Measurements from ENCODE around the gene C11orf52. TPM values are rescaled to one million over a fixed set of nuclear protein-coding genes. Genes with fewer than 3 reads are reported as not detected.

The C11orf52 gene
- total RNA-seq, 1 experiment from 2014 or later: not detected

DNA sequence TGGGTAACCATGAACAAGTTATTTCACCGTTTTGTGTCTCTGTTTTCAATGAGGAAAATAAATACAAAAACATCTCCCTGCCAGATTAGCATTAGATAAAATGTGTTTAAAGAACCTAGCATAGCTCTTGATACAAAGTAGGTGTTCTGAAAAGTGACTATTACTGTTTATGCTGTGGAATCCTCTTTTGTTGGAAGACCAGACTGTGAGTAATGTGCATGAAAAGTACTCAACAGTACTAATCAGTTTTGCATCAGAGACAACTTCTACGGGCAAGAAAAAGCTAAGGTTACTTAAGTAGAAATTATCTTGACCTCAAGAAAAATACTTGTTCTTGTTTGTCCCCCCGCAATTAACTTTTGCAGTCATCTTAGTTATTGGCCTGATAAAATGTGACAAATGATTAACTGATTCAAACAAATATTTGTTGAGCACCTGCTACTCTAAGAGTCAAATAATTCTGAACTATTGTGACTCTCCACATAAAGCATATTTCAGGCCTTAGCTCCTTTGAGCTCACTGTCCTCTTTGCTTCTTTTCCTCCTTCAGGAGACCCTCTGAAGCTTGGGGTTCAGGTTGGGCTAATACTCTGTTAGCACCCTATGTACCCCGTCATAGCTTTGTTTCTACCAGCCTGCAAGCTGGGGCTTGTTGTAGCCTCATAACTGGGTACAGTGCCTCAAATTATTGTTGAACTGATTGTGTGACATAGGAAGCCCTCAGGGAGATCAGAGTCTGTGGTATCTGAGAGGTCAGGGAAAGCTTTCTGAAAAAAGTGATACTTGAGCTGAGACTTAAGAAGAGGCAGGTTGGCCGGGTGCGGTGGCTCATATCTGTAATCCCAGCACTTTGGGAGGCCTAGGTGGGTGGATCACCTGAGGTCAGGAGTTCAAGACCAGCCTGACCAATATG, 42.9 kb downstream of the C11orf52 start:
- Histone ChIP-seq H2AFZ (ENCODE audit: low read length) (no peak overlapping the region), H3K27me3 (ENCODE audit: low read length) (no peaks in the 10 kb centered on the region), H3K4me3 (ENCODE audit: low read length) (no peak overlapping the region), H3K27ac (ENCODE audit: low read length) (no peak overlapping the region), H3K4me2 (ENCODE audit: low read depth, low read length, poor library complexity, severe bottlenecking) (no peak overlapping the region), H3K9ac (ENCODE audit: low read length) (no peak overlapping the region), H4K20me1 (ENCODE audit: insufficient read depth, low read depth, low read length) (no peaks in the 10 kb centered on the region), H3K79me2 (ENCODE audit: low read length) (no peaks in the 10 kb centered on the region), H3K36me3 (ENCODE audit: insufficient read depth, low read length) (no peaks in the 10 kb centered on the region), H3K4me1 (ENCODE audit: low read length) (no peaks in the 10 kb centered on the region), H3K9me2 (replicated peaks; ENCODE audit: insufficient read depth, low read length) (no peaks in the 10 kb centered on the region), H3K9me3 (ENCODE audit: low read length) (no peaks in the 10 kb centered on the region)
- no peak for DNase-seq

DNA sequence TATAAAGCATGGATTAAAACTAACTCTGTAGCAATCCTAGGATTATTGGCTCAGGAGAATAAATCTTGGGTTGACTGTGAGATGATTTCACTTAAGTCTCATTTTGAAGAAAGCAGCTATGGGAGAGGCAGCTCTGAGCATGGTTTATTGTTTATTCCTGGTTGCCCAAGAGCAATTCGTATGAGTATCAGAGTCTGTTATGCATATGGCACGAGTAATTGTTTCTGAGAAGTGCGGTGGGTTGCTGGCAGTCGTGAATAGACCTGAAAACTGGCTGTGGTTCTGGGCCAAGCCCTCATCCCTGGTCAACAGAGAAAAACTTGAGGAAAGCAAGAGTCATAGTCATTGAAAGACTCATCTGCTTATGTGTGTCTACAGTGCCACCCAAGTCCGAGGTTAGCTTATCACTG, 45.2 kb downstream of the C11orf52 start:
- Histone ChIP-seq H3K27ac (ENCODE audit: low read length) (no peak overlapping the region), H3K36me3 (ENCODE audit: insufficient read depth, low read length) (no peaks in the 10 kb centered on the region), H3K4me2 (ENCODE audit: low read depth, low read length, poor library complexity, severe bottlenecking) (no peak overlapping the region), H3K27me3 (ENCODE audit: low read length) (no peaks in the 10 kb centered on the region), H3K4me1 (ENCODE audit: low read length) (no peaks in the 10 kb centered on the region), H3K4me3 (ENCODE audit: low read length) (no peak overlapping the region), H2AFZ (ENCODE audit: low read length) (no peak overlapping the region), H3K9ac (ENCODE audit: low read length) (no peak overlapping the region), H3K79me2 (ENCODE audit: low read length) (no peaks in the 10 kb centered on the region), H3K9me2 (replicated peaks; ENCODE audit: insufficient read depth, low read length) (no peaks in the 10 kb centered on the region), H3K9me3 (ENCODE audit: low read length) (no peaks in the 10 kb centered on the region), H4K20me1 (ENCODE audit: insufficient read depth, low read depth, low read length) (no peaks in the 10 kb centered on the region)
- DNase-seq: no peak

- H2AFZ ChIP-seq (ENCODE audit: low read length): no peak overlapping the region
- H3K4me2 ChIP-seq (ENCODE audit: low read depth, low read length, poor library complexity, severe bottlenecking): no peak overlapping the region
- no peaks in the 10 kb centered on the region for H3K9me3 ChIP-seq (ENCODE audit: low read length)
Observed at GRCh38 chr11:111966678-111967077, 48.0 kb downstream of the C11orf52 start.

DNA sequence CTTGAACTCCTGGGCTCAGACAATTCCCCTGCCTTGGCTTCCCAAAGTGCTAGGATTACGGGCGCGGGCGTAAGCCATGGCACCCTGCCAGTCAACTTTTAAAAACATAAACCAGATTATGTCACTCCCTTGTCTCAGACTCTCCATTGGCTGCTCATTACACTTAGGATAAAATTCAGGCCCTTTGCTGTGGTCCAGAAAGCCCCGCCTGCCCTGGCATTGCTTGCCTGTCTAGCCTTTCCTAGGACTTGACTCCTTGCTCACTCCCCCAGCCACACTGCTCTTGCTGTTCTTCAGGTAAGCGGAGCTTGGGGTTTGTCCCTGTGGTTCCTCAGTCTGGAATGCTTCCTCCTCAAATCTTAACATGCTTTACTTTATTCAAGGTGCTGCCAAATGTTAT, 48.9 kb downstream of the C11orf52 start:
- H3K4me1 ChIP-seq (ENCODE audit: low read length): peaks cover 6% of the 10 kb centered on the region
- H3K79me2 ChIP-seq (ENCODE audit: low read length): no peaks in the 10 kb centered on the region
- no peaks in the 10 kb centered on the region for H4K20me1 ChIP-seq (ENCODE audit: insufficient read depth, low read depth, low read length)
- no peak overlapping the region for H3K4me2 ChIP-seq (ENCODE audit: low read depth, low read length, poor library complexity, severe bottlenecking)
- no peak overlapping the region for H2AFZ ChIP-seq (ENCODE audit: low read length)
- no peaks in the 10 kb centered on the region for H3K36me3 ChIP-seq (ENCODE audit: insufficient read depth, low read length)
- no peak overlapping the region for H3K27ac ChIP-seq (ENCODE audit: low read length)
- no peak for DNase-seq
- no peaks in the 10 kb centered on the region for H3K27me3 ChIP-seq (ENCODE audit: low read length)
- no peaks in the 10 kb centered on the region for H3K9me2 ChIP-seq (replicated peaks; ENCODE audit: insufficient read depth, low read length)
- no peak overlapping the region for H3K4me3 ChIP-seq (ENCODE audit: low read length)
- no peak overlapping the region for H3K9ac ChIP-seq (ENCODE audit: low read length)
- no peaks in the 10 kb centered on the region for H3K9me3 ChIP-seq (ENCODE audit: low read length)

More at GRCh38 chr11:111966678-111967077, 48.0 kb downstream of the C11orf52 start:
- H3K27ac ChIP-seq (ENCODE audit: low read length): no peak overlapping the region
- H3K4me1 ChIP-seq (ENCODE audit: low read length): no peaks in the 10 kb centered on the region
- H3K27me3 ChIP-seq (ENCODE audit: low read length): no peaks in the 10 kb centered on the region
- H3K4me3 ChIP-seq (ENCODE audit: low read length): no peak overlapping the region
- DNase-seq: no peak
- H3K36me3 ChIP-seq (ENCODE audit: insufficient read depth, low read length): no peaks in the 10 kb centered on the region
- H3K79me2 ChIP-seq (ENCODE audit: low read length): no peaks in the 10 kb centered on the region
- no peak overlapping the region for H3K9ac ChIP-seq (ENCODE audit: low read length)
- no peaks in the 10 kb centered on the region for H4K20me1 ChIP-seq (ENCODE audit: insufficient read depth, low read depth, low read length)
- no peaks in the 10 kb centered on the region for H3K9me2 ChIP-seq (replicated peaks; ENCODE audit: insufficient read depth, low read length)

- H3K9ac ChIP-seq (ENCODE audit: low read length): no peak overlapping the region
- DNase-seq: no peak
Observed at GRCh38 chr11:111969344-111969743, 50.6 kb downstream of the C11orf52 start.

DNA sequence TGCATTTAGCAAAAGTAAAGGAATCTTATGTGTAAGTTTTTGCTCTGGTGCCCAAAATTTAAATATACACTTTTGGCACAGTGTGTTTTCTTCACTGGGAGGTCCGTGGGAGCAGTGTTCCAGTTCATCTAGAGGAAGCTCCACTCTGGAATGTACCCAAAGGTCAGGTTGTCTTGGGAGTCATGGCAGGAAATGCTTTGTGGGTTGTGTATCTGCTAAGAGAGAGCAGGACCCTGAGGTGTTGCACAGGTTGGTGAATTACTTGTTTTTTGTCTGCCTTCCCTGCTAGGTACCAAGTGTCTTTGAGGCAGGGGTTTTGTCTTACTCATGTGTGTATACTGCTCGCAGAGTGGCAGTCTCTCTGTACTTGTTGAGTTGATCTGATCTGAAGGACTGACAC, 55.7 kb downstream of the C11orf52 start:
- Histone ChIP-seq H3K4me1 (ENCODE audit: low read length) (peaks cover 7% of the 10 kb centered on the region), H4K20me1 (ENCODE audit: insufficient read depth, low read depth, low read length) (no peaks in the 10 kb centered on the region), H3K27me3 (ENCODE audit: low read length) (no peaks in the 10 kb centered on the region), H3K27ac (ENCODE audit: low read length) (no peak overlapping the region), H3K79me2 (ENCODE audit: low read length) (no peaks in the 10 kb centered on the region), H3K4me2 (ENCODE audit: low read depth, low read length, poor library complexity, severe bottlenecking) (no peak overlapping the region), H3K4me3 (ENCODE audit: low read length) (no peak overlapping the region), H3K9ac (ENCODE audit: low read length) (no peak overlapping the region), H3K36me3 (ENCODE audit: insufficient read depth, low read length) (no peaks in the 10 kb centered on the region), H3K9me3 (ENCODE audit: low read length) (no peaks in the 10 kb centered on the region), H2AFZ (ENCODE audit: low read length) (no peak overlapping the region), H3K9me2 (replicated peaks; ENCODE audit: insufficient read depth, low read length) (no peaks in the 10 kb centered on the region)
- DNase-seq: no peak

More at GRCh38 chr11:111969344-111969743, 50.6 kb downstream of the C11orf52 start:
- no peak overlapping the region for H2AFZ ChIP-seq (ENCODE audit: low read length)
- no peaks in the 10 kb centered on the region for H3K9me2 ChIP-seq (replicated peaks; ENCODE audit: insufficient read depth, low read length)
- H3K27ac ChIP-seq (ENCODE audit: low read length): no peak overlapping the region
- H3K79me2 ChIP-seq (ENCODE audit: low read length): no peaks in the 10 kb centered on the region
- H3K4me2 ChIP-seq (ENCODE audit: low read depth, low read length, poor library complexity, severe bottlenecking): no peak overlapping the region
- no peaks in the 10 kb centered on the region for H3K36me3 ChIP-seq (ENCODE audit: insufficient read depth, low read length)
- no peaks in the 10 kb centered on the region for H3K9me3 ChIP-seq (ENCODE audit: low read length)
- H3K4me3 ChIP-seq (ENCODE audit: low read length): no peak overlapping the region
- no peaks in the 10 kb centered on the region for H4K20me1 ChIP-seq (ENCODE audit: insufficient read depth, low read depth, low read length)
- no peaks in the 10 kb centered on the region for H3K27me3 ChIP-seq (ENCODE audit: low read length)
- H3K4me1 ChIP-seq (ENCODE audit: low read length): peaks cover 7% of the 10 kb centered on the region

DNA sequence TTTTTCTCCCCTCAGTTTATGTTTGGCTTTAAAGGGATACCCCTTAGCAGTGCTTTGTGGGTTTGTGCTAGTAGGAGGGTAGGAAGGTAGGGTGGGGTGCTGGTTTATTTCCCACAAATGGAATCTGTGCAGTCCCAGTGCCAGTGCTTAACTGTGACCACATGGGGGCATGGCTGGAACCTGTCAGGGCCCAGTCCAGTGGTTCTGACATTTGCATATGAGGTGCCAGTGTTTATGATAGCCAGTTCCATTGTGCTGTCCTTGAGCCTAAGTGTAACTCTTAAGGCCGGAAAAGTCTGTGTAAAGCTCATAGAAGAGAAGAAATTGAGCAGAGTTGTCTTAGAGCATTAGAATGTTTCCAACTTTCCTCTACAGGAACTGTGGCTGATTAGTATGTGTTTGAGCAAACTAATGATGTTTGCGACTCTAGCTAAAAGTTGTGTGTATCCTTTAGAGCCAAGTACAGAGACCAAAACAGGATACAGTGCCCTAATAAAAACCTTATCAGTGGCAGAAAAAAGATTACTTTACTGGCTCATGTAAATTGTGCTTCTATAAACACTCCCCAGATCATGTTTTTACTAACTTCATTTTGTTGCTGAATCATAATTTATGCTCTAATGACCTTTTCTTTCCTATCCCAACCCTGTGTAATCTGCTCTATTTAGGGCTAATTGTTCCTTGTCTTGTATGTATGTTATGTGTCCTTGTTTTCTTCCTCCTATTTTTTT, 56.5 kb downstream of the C11orf52 start:
- Histone ChIP-seq H3K36me3 (ENCODE audit: insufficient read depth, low read length) (no peaks in the 10 kb centered on the region), H3K9me2 (replicated peaks; ENCODE audit: insufficient read depth, low read length) (no peaks in the 10 kb centered on the region), H3K27ac (ENCODE audit: low read length) (no peak overlapping the region), H3K9ac (ENCODE audit: low read length) (no peak overlapping the region), H3K4me1 (ENCODE audit: low read length) (peaks cover 7% of the 10 kb centered on the region), H2AFZ (ENCODE audit: low read length) (no peak overlapping the region), H3K79me2 (ENCODE audit: low read length) (no peaks in the 10 kb centered on the region), H4K20me1 (ENCODE audit: insufficient read depth, low read depth, low read length) (no peaks in the 10 kb centered on the region), H3K27me3 (ENCODE audit: low read length) (no peaks in the 10 kb centered on the region), H3K4me2 (ENCODE audit: low read depth, low read length, poor library complexity, severe bottlenecking) (no peak overlapping the region), H3K4me3 (ENCODE audit: low read length) (no peak overlapping the region), H3K9me3 (ENCODE audit: low read length) (no peaks in the 10 kb centered on the region)
- DNase-seq: no peak

GRCh38 chr11:111976119-111976766, 57.5 kb downstream of the C11orf52 start:
- Histone ChIP-seq H3K4me2 (ENCODE audit: low read depth, low read length, poor library complexity, severe bottlenecking) (no peak overlapping the region), H3K4me3 (ENCODE audit: low read length) (no peak overlapping the region), H4K20me1 (ENCODE audit: insufficient read depth, low read depth, low read length) (no peaks in the 10 kb centered on the region), H3K9me2 (replicated peaks; ENCODE audit: insufficient read depth, low read length) (no peaks in the 10 kb centered on the region), H3K79me2 (ENCODE audit: low read length) (no peaks in the 10 kb centered on the region), H3K27me3 (ENCODE audit: low read length) (no peaks in the 10 kb centered on the region), H3K36me3 (ENCODE audit: insufficient read depth, low read length) (no peaks in the 10 kb centered on the region), H3K9ac (ENCODE audit: low read length) (no peak overlapping the region), H2AFZ (ENCODE audit: low read length) (no peak overlapping the region), H3K4me1 (ENCODE audit: low read length) (peaks cover 7% of the 10 kb centered on the region), H3K9me3 (ENCODE audit: low read length) (no peaks in the 10 kb centered on the region), H3K27ac (ENCODE audit: low read length) (no peak overlapping the region)
- no peak for DNase-seq
